ENCODE results near the gene MAPK14.
A peak's percentile ranks its signal among the peaks of the same experiment; 100 is the strongest.

MAPK14 gene

GRCh38 chr6:36147294-36147693 is 119.7 kb downstream of the MAPK14 start:
- no peak overlapping the region for H3K4me3 ChIP-seq (ENCODE audit: low read depth, low read length)
- no peak for DNase-seq (ENCODE audit: low read depth)

- no peak for DNase-seq (ENCODE audit: low read depth)
- H3K4me3 ChIP-seq (ENCODE audit: low read depth, low read length), result no peak overlapping the region
Measured at GRCh38 chr6:36149476-36149875, 121.9 kb downstream of the MAPK14 start.

- no peak overlapping the region for H3K4me3 ChIP-seq (ENCODE audit: low read depth, low read length)
- no peak for DNase-seq (ENCODE audit: low read depth)
Measured at GRCh38 chr6:36150283-36150682, 122.7 kb downstream of the MAPK14 start.

GRCh38 chr6:36154286-36154685 is 126.7 kb downstream of the MAPK14 start:
- no peak for DNase-seq (ENCODE audit: low read depth)
- no peak overlapping the region for H3K4me3 ChIP-seq (ENCODE audit: low read depth, low read length)

- H3K4me3 ChIP-seq (ENCODE audit: low read depth, low read length), result no peak overlapping the region
- DNase-seq (ENCODE audit: low read depth), result no peak
Measured at GRCh38 chr6:36155662-36156061, 128.1 kb downstream of the MAPK14 start.

- H3K4me3 ChIP-seq (ENCODE audit: low read depth, low read length), result no peak overlapping the region
- DNase-seq (ENCODE audit: low read depth), result peak; percentile 7
Measured at GRCh38 chr6:36160147-36160760, 132.6 kb downstream of the MAPK14 start.
